ENCODE data around the gene TXNRD1.
"Not testable (repeated sequence)": the region's sequence is repeated elsewhere in the genome, so short reads cannot be mapped to it uniquely, and the experiment has no call there.

The TXNRD1 gene

GRCh38 chr12:104322533-104322932, 107.0 kb downstream of the TXNRD1 start:
- H2BK120ac ChIP-seq (ENCODE audit: low read depth, low read length); H2BK15ac ChIP-seq (ENCODE audit: low read length); H3K4me2 ChIP-seq (ENCODE audit: insufficient read depth, low read length, poor library complexity, severe bottlenecking); H2AFZ ChIP-seq (ENCODE audit: low read length); DNase-seq (ENCODE audit: low spot score); H3K9me3 ChIP-seq (replicated peaks in 1 of 2; ENCODE audit: control insufficient read depth in 2 of 2, insufficient read depth in 1 of 2, low read depth in 1 of 2, low read length in 2 of 2); H3K14ac ChIP-seq (ENCODE audit: low read length); H3K23ac ChIP-seq (ENCODE audit: low read depth, low read length, poor library complexity); H4K91ac ChIP-seq (ENCODE audit: low read depth, low read length, poor library complexity); H2BK5ac ChIP-seq (ENCODE audit: low read length); H2AK5ac ChIP-seq (ENCODE audit: low read depth, low read length); H2BK12ac ChIP-seq (ENCODE audit: low read length); H3K27me3 ChIP-seq (ENCODE audit: control insufficient read depth in 3 of 3, insufficient read depth in 3 of 3, low read depth in 1 of 3, low read length in 3 of 3); H3K9ac ChIP-seq (ENCODE audit: low read depth, low read length, poor library complexity); H3K4ac ChIP-seq (ENCODE audit: low read length); H3K18ac ChIP-seq (ENCODE audit: low read length); H3K79me1 ChIP-seq (ENCODE audit: low read depth, low read length); H3K4me3 ChIP-seq (ENCODE audit: low read length in 2 of 2); H3K27ac ChIP-seq (replicated peaks; ENCODE audit: low read length); H3K4me1 ChIP-seq (ENCODE audit: control insufficient read depth in 2 of 2, insufficient read depth in 1 of 2, low read depth in 1 of 2, low read length in 2 of 2); H4K8ac ChIP-seq (ENCODE audit: low read depth, low read length): not testable (repeated sequence)
- no CpG with 5 or more reads among the region's 2 CpGs for WGBS, 2 donors (ENCODE audit: extremely low coverage in 2 of 2, insufficient read length in 2 of 2, insufficient replicate concordance in 1 of 2)
- peaks cover 28 to 87% of the 10 kb centered on the region in 2 donors for H3K36me3 ChIP-seq (replicated peaks in 1 of 2; ENCODE audit: control insufficient read depth in 2 of 2, insufficient read depth in 2 of 2, low read length in 2 of 2)

GRCh38 chr12:104323899-104324298, 108.3 kb downstream of the TXNRD1 start:
- WGBS, 2 donors (ENCODE audit: extremely low coverage in 2 of 2, insufficient read length in 2 of 2, insufficient replicate concordance in 1 of 2), result no CpG with 5 or more reads among the region's 1 CpG
- Histone ChIP-seq H3K14ac (ENCODE audit: low read length) (no peak overlapping the region), H2BK5ac (ENCODE audit: low read length) (no peak overlapping the region), H3K9ac (ENCODE audit: low read depth, low read length, poor library complexity) (no peak overlapping the region), H3K36me3 (replicated peaks in 1 of 2; ENCODE audit: control insufficient read depth in 2 of 2, insufficient read depth in 2 of 2, low read length in 2 of 2) (peaks cover 27 to 85% of the 10 kb centered on the region in 2 donors), H2AFZ (ENCODE audit: low read length) (no peak overlapping the region), H4K8ac (ENCODE audit: low read depth, low read length) (no peak overlapping the region), H3K4ac (ENCODE audit: low read length) (no peak overlapping the region), H3K4me1 (ENCODE audit: control insufficient read depth in 2 of 2, insufficient read depth in 1 of 2, low read depth in 1 of 2, low read length in 2 of 2) (no peaks in the 10 kb centered on the region), H3K4me2 (ENCODE audit: insufficient read depth, low read length, poor library complexity, severe bottlenecking) (no peak overlapping the region), H3K18ac (ENCODE audit: low read length) (no peak overlapping the region), H2AK5ac (ENCODE audit: low read depth, low read length) (no peak overlapping the region), H4K91ac (ENCODE audit: low read depth, low read length, poor library complexity) (no peak overlapping the region), H3K27me3 (ENCODE audit: control insufficient read depth in 3 of 3, insufficient read depth in 3 of 3, low read depth in 1 of 3, low read length in 3 of 3) (no peaks in the 10 kb centered on the region), H2BK120ac (ENCODE audit: low read depth, low read length) (no peak overlapping the region), H3K23ac (ENCODE audit: low read depth, low read length, poor library complexity) (no peak overlapping the region), H3K79me1 (ENCODE audit: low read depth, low read length) (no peaks in the 10 kb centered on the region), H3K27ac (replicated peaks; ENCODE audit: low read length) (no peak overlapping the region), H3K4me3 (ENCODE audit: low read length in 2 of 2) (no peak overlapping the region), H2BK12ac (ENCODE audit: low read length) (no peak overlapping the region), H2BK15ac (ENCODE audit: low read length) (no peak overlapping the region), H3K9me3 (replicated peaks in 1 of 2; ENCODE audit: control insufficient read depth in 2 of 2, insufficient read depth in 1 of 2, low read depth in 1 of 2, low read length in 2 of 2) (peaks cover 0 to 8% of the 10 kb centered on the region in 2 donors)
- no peak for DNase-seq (ENCODE audit: low spot score)

GRCh38 chr12:104328278-104328677, 112.7 kb downstream of the TXNRD1 start:
- H3K23ac ChIP-seq (ENCODE audit: low read depth, low read length, poor library complexity); H4K91ac ChIP-seq (ENCODE audit: low read depth, low read length, poor library complexity); H2BK12ac ChIP-seq (ENCODE audit: low read length); H2AFZ ChIP-seq (ENCODE audit: low read length); H3K4me2 ChIP-seq (ENCODE audit: insufficient read depth, low read length, poor library complexity, severe bottlenecking); H4K8ac ChIP-seq (ENCODE audit: low read depth, low read length); H3K27ac ChIP-seq (replicated peaks; ENCODE audit: low read length); H2BK15ac ChIP-seq (ENCODE audit: low read length); H3K18ac ChIP-seq (ENCODE audit: low read length); H2AK5ac ChIP-seq (ENCODE audit: low read depth, low read length); H3K14ac ChIP-seq (ENCODE audit: low read length); H3K4ac ChIP-seq (ENCODE audit: low read length); H3K9me3 ChIP-seq (replicated peaks in 1 of 2; ENCODE audit: control insufficient read depth in 2 of 2, insufficient read depth in 1 of 2, low read depth in 1 of 2, low read length in 2 of 2); H2BK120ac ChIP-seq (ENCODE audit: low read depth, low read length); H3K9ac ChIP-seq (ENCODE audit: low read depth, low read length, poor library complexity); H3K27me3 ChIP-seq (ENCODE audit: control insufficient read depth in 3 of 3, insufficient read depth in 3 of 3, low read depth in 1 of 3, low read length in 3 of 3); H3K4me1 ChIP-seq (ENCODE audit: control insufficient read depth in 2 of 2, insufficient read depth in 1 of 2, low read depth in 1 of 2, low read length in 2 of 2); DNase-seq (ENCODE audit: low spot score); H2BK5ac ChIP-seq (ENCODE audit: low read length); H3K79me1 ChIP-seq (ENCODE audit: low read depth, low read length); H3K4me3 ChIP-seq (ENCODE audit: low read length in 2 of 2): not testable (repeated sequence)
- no CpG with 5 or more reads among the region's 6 CpGs for WGBS, 2 donors (ENCODE audit: extremely low coverage in 2 of 2, insufficient read length in 2 of 2, insufficient replicate concordance in 1 of 2)
- peaks cover 17 to 87% of the 10 kb centered on the region in 2 donors for H3K36me3 ChIP-seq (replicated peaks in 1 of 2; ENCODE audit: control insufficient read depth in 2 of 2, insufficient read depth in 2 of 2, low read length in 2 of 2)

- no peak overlapping the region for H2AFZ ChIP-seq (ENCODE audit: low read length)
- H2BK12ac ChIP-seq (ENCODE audit: low read length), result no peak overlapping the region
- H3K36me3 ChIP-seq (replicated peaks in 1 of 2; ENCODE audit: control insufficient read depth in 2 of 2, insufficient read depth in 2 of 2, low read length in 2 of 2), result peaks cover 18 to 91% of the 10 kb centered on the region in 2 donors
- H3K79me1 ChIP-seq (ENCODE audit: low read depth, low read length), result no peaks in the 10 kb centered on the region
- H3K18ac ChIP-seq (ENCODE audit: low read length), result no peak overlapping the region
- DNase-seq (ENCODE audit: low spot score), result no peak
- H2AK5ac ChIP-seq (ENCODE audit: low read depth, low read length), result no peak overlapping the region
- no peak overlapping the region for H2BK120ac ChIP-seq (ENCODE audit: low read depth, low read length)
- H3K14ac ChIP-seq (ENCODE audit: low read length), result no peak overlapping the region
- H3K9me3 ChIP-seq (replicated peaks in 1 of 2; ENCODE audit: control insufficient read depth in 2 of 2, insufficient read depth in 1 of 2, low read depth in 1 of 2, low read length in 2 of 2), result no peaks in the 10 kb centered on the region
- H3K27me3 ChIP-seq (ENCODE audit: control insufficient read depth in 3 of 3, insufficient read depth in 3 of 3, low read depth in 1 of 3, low read length in 3 of 3), result no peaks in the 10 kb centered on the region
- H3K9ac ChIP-seq (ENCODE audit: low read depth, low read length, poor library complexity), result no peak overlapping the region
- no CpG with 5 or more reads among the region's 1 CpG for WGBS, 2 donors (ENCODE audit: extremely low coverage in 2 of 2, insufficient read length in 2 of 2, insufficient replicate concordance in 1 of 2)
- no peak overlapping the region for H3K27ac ChIP-seq (replicated peaks; ENCODE audit: low read length)
- H4K8ac ChIP-seq (ENCODE audit: low read depth, low read length), result no peak overlapping the region
- no peak overlapping the region for H3K4me2 ChIP-seq (ENCODE audit: insufficient read depth, low read length, poor library complexity, severe bottlenecking)
- H3K4me3 ChIP-seq (ENCODE audit: low read length in 2 of 2), result no peak overlapping the region
- H2BK15ac ChIP-seq (ENCODE audit: low read length), result no peak overlapping the region
- no peak overlapping the region for H3K4ac ChIP-seq (ENCODE audit: low read length)
- no peak overlapping the region for H2BK5ac ChIP-seq (ENCODE audit: low read length)
- H3K4me1 ChIP-seq (ENCODE audit: control insufficient read depth in 2 of 2, insufficient read depth in 1 of 2, low read depth in 1 of 2, low read length in 2 of 2), result no peaks in the 10 kb centered on the region
- H4K91ac ChIP-seq (ENCODE audit: low read depth, low read length, poor library complexity), result no peak overlapping the region
- H3K23ac ChIP-seq (ENCODE audit: low read depth, low read length, poor library complexity), result no peak overlapping the region
Measured at GRCh38 chr12:104328790-104329189, 113.2 kb downstream of the TXNRD1 start.

All from neuronal stem cell (in vitro differentiated cells).